ENCODE data around the gene PLXNA4.

PLXNA4 gene

GRCh38 chr7:132501956-132502355 lies 74.3 kb downstream of the PLXNA4 start:
- Mint-ChIP-seq H3K27me3 (no peaks in the 10 kb centered on the region), H3K4me1 (ENCODE audit: low read depth) (no peaks in the 10 kb centered on the region), H3K9me3 (no peaks in the 10 kb centered on the region), H3K4me3 (no peak overlapping the region), H3K27ac (no peak overlapping the region), H3K36me3 (ENCODE audit: low read depth) (no peaks in the 10 kb centered on the region)
- DNase-seq = no peak

- Mint-ChIP-seq H3K4me1 (ENCODE audit: low read depth) (no peaks in the 10 kb centered on the region), H3K27me3 (no peaks in the 10 kb centered on the region), H3K27ac (no peak overlapping the region), H3K9me3 (no peaks in the 10 kb centered on the region), H3K36me3 (ENCODE audit: low read depth) (no peaks in the 10 kb centered on the region), H3K4me3 (no peak overlapping the region)
- DNase-seq = no peak
These were observed 75.4 kb downstream of the PLXNA4 start for GRCh38 chr7:132500727-132501440.

- Mint-ChIP-seq H3K27me3 (no peaks in the 10 kb centered on the region), H3K27ac (no peak overlapping the region), H3K36me3 (ENCODE audit: low read depth) (no peaks in the 10 kb centered on the region), H3K9me3 (no peaks in the 10 kb centered on the region), H3K4me1 (ENCODE audit: low read depth) (no peaks in the 10 kb centered on the region), H3K4me3 (no peak overlapping the region)
- no peak for DNase-seq
These were observed 76.8 kb downstream of the PLXNA4 start for GRCh38 chr7:132499487-132499886.

GRCh38 chr7:132499065-132499464 lies 77.2 kb downstream of the PLXNA4 start:
- Mint-ChIP-seq H3K27ac (no peak overlapping the region), H3K27me3 (no peaks in the 10 kb centered on the region), H3K36me3 (ENCODE audit: low read depth) (no peaks in the 10 kb centered on the region), H3K4me3 (no peak overlapping the region), H3K4me1 (ENCODE audit: low read depth) (no peaks in the 10 kb centered on the region), H3K9me3 (no peaks in the 10 kb centered on the region)
- no peak for DNase-seq

- Mint-ChIP-seq H3K36me3 (ENCODE audit: low read depth) (no peaks in the 10 kb centered on the region), H3K4me3 (no peak overlapping the region), H3K4me1 (ENCODE audit: low read depth) (no peaks in the 10 kb centered on the region), H3K27ac (no peak overlapping the region), H3K9me3 (no peaks in the 10 kb centered on the region), H3K27me3 (no peaks in the 10 kb centered on the region)
- DNase-seq = no peak
These were observed 78.0 kb downstream of the PLXNA4 start for GRCh38 chr7:132498319-132498718.

GRCh38 chr7:132497098-132497497 lies 79.2 kb downstream of the PLXNA4 start:
- Mint-ChIP-seq H3K4me1 (ENCODE audit: low read depth) (no peaks in the 10 kb centered on the region), H3K4me3 (no peak overlapping the region), H3K27ac (no peak overlapping the region), H3K9me3 (no peaks in the 10 kb centered on the region), H3K36me3 (ENCODE audit: low read depth) (no peaks in the 10 kb centered on the region), H3K27me3 (no peaks in the 10 kb centered on the region)
- DNase-seq = no peak

GRCh38 chr7:132495936-132496335 lies 80.3 kb downstream of the PLXNA4 start:
- DNase-seq = no peak
- Mint-ChIP-seq H3K27ac (no peak overlapping the region), H3K9me3 (no peaks in the 10 kb centered on the region), H3K4me3 (no peak overlapping the region), H3K4me1 (ENCODE audit: low read depth) (no peaks in the 10 kb centered on the region), H3K27me3 (no peaks in the 10 kb centered on the region), H3K36me3 (ENCODE audit: low read depth) (no peaks in the 10 kb centered on the region)

- Mint-ChIP-seq H3K9me3 (no peaks in the 10 kb centered on the region), H3K27ac (no peak overlapping the region), H3K27me3 (no peaks in the 10 kb centered on the region), H3K36me3 (ENCODE audit: low read depth) (no peaks in the 10 kb centered on the region), H3K4me1 (ENCODE audit: low read depth) (no peaks in the 10 kb centered on the region), H3K4me3 (no peak overlapping the region)
- DNase-seq = no peak
These were observed 81.8 kb downstream of the PLXNA4 start for GRCh38 chr7:132494474-132494873.

- no peak overlapping the region for H3K27ac Mint-ChIP-seq
- no peak for DNase-seq
- H3K36me3 Mint-ChIP-seq (ENCODE audit: low read depth) = no peaks in the 10 kb centered on the region
- H3K27me3 Mint-ChIP-seq = no peaks in the 10 kb centered on the region
- no peaks in the 10 kb centered on the region for H3K9me3 Mint-ChIP-seq
- peaks cover 2% of the 10 kb centered on the region for H3K4me1 Mint-ChIP-seq (ENCODE audit: low read depth)
- no peak overlapping the region for H3K4me3 Mint-ChIP-seq
These were observed 83.3 kb downstream of the PLXNA4 start for GRCh38 chr7:132492823-132493445.

- Mint-ChIP-seq H3K9me3 (no peaks in the 10 kb centered on the region), H3K4me1 (ENCODE audit: low read depth) (peaks cover 14% of the 10 kb centered on the region), H3K4me3 (no peak overlapping the region), H3K36me3 (ENCODE audit: low read depth) (no peaks in the 10 kb centered on the region), H3K27ac (no peak overlapping the region), H3K27me3 (no peaks in the 10 kb centered on the region)
- no peak for DNase-seq
These were observed 84.8 kb downstream of the PLXNA4 start for GRCh38 chr7:132491391-132491945.

- Mint-ChIP-seq H3K4me1 (ENCODE audit: low read depth) (peaks cover 23% of the 10 kb centered on the region), H3K4me3 (no peak overlapping the region), H3K27ac (no peak overlapping the region), H3K36me3 (ENCODE audit: low read depth) (no peaks in the 10 kb centered on the region), H3K27me3 (no peaks in the 10 kb centered on the region), H3K9me3 (no peaks in the 10 kb centered on the region)
- no peak for DNase-seq
These were observed 85.8 kb downstream of the PLXNA4 start for GRCh38 chr7:132490474-132490873.

- Mint-ChIP-seq H3K4me1 (ENCODE audit: low read depth) (peaks cover 30% of the 10 kb centered on the region), H3K4me3 (no peak overlapping the region), H3K36me3 (ENCODE audit: low read depth) (no peaks in the 10 kb centered on the region), H3K27ac (no peak overlapping the region), H3K9me3 (no peaks in the 10 kb centered on the region), H3K27me3 (no peaks in the 10 kb centered on the region)
- no peak for DNase-seq
These were observed 86.5 kb downstream of the PLXNA4 start for GRCh38 chr7:132489776-132490237.

GRCh38 chr7:132488634-132489302 lies 87.5 kb downstream of the PLXNA4 start:
- no peak for DNase-seq
- Mint-ChIP-seq H3K27me3 (no peaks in the 10 kb centered on the region), H3K27ac (no peak overlapping the region), H3K9me3 (no peaks in the 10 kb centered on the region), H3K4me1 (ENCODE audit: low read depth) (peaks cover 33% of the 10 kb centered on the region), H3K4me3 (no peak overlapping the region), H3K36me3 (ENCODE audit: low read depth) (no peaks in the 10 kb centered on the region)

GRCh38 chr7:132486274-132486610 lies 90.0 kb downstream of the PLXNA4 start:
- no peak for DNase-seq
- no peaks in the 10 kb centered on the region for H3K9me3 Mint-ChIP-seq
- peak overlapping the region; percentile 0 for H3K27ac Mint-ChIP-seq
- H3K4me1 Mint-ChIP-seq (ENCODE audit: low read depth) = peaks cover 35% of the 10 kb centered on the region
- no peaks in the 10 kb centered on the region for H3K36me3 Mint-ChIP-seq (ENCODE audit: low read depth)
- no peak overlapping the region for H3K4me3 Mint-ChIP-seq
- no peaks in the 10 kb centered on the region for H3K27me3 Mint-ChIP-seq
